HTERT RPE-1 (cell line): Measurements from ENCODE around the gene ADGRL3.
"Not testable (repeated sequence)": the region's sequence is repeated elsewhere in the genome, so short reads cannot be mapped to it uniquely, and the experiment has no call there.

Experiments used
- in situ Hi-C: fragments of 300-500 bp; cut with MboI; formaldehyde crosslinking; loops from 4 replicates; pipeline ENCODE4 v1.14.3; 2020; ENCODE audit warnings: low sequenced_read_pairs

Gene ADGRL3

GRCh38 chr4:61336488-61336887, 136.4 kb downstream of the ADGRL3 start:
- in situ Hi-C loops: no loop called here

- in situ Hi-C loops: no loop called here
Measured at GRCh38 chr4:61336916-61337315, 136.8 kb downstream of the ADGRL3 start.

DNA sequence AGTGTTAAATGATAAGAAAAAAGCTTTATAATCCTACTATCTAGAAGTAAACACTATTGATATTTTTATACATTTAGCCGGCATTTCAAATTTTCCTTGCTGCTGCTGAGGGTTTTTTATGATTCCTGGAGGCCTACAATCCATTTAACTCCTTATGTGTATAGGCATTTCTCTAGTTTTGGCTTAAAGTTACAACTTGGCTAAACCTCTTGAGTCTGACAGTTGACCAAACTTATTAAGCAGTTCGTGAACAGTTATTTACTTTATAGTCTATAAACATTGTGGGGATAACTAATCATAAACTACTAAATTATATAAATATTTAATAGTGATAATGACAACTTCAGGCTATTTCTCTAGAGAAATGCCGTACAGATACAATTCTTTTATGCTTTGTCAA, 141.9 kb downstream of the ADGRL3 start:
- in situ Hi-C loops: no loop called here

GRCh38 chr4:61350932-61351331, 150.8 kb downstream of the ADGRL3 start:
- in situ Hi-C loops: no loop called here

DNA sequence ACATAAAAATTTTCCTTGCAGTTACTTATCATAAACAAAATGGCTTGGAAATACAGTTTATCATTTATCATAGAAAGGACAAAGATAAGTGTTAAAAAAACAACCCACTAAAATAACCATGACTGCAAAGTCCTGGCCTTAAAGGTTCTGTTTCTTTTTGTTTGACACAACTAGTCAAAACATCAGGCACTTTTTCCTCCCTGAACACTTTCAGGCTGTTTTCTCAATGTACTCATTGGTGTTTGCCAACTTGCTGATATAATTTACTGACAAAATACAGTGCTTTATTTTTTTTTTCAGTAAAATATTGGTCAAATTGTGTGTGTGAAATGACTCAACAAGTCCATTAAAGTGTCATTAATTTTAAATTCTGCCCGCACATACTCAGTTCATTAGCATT, 156.6 kb downstream of the ADGRL3 start:
- in situ Hi-C loops: no loop called here

- in situ Hi-C loops: no loop called here
Measured at GRCh38 chr4:61359301-61359700, 159.2 kb downstream of the ADGRL3 start.

DNA sequence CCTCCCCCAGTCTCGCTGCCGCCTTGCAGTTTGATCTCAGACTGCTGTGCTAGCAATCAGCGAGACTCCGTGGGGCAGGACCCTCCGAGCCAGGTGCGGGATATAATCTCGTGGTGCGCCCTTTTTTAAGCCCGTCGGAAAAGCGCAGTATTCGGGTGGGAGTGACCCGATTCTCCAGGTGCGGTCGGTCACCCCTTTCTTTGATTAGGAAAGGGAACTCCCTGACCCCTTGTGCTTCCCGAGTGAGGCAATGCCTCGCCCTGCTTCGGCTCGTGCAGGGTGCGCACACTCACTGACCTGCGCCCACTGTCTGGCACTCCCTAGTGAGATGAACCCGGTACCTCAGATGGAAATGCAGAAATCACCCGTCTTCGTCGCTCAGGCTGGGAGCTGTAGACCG, 172.7 kb downstream of the ADGRL3 start:
- in situ Hi-C loops: not testable (repeated sequence)

GRCh38 chr4:61373901-61374440, 173.8 kb downstream of the ADGRL3 start:
- in situ Hi-C loops: no loop called here

DNA sequence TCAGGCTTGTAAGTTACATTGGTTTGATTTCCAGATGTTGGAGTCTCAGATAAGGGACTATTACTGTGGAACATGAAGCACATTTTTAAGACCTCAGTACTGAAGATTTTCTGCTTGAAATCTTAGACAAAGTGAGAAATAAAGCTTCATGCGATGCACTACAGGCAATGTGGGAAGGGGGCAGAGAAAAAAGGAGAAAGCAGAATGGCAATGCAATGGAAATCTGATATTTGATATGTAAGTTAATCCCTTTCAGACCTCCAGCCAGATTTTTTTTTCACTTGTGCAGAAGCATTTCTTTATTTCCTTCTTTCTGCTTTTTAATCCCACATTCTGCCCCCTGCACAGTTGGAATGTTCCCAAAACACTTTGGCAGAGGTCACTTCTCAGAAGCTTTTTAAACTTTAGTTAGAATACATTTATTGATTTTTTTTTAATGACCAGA, 174.3 kb downstream of the ADGRL3 start:
- in situ Hi-C loops: no loop called here

DNA sequence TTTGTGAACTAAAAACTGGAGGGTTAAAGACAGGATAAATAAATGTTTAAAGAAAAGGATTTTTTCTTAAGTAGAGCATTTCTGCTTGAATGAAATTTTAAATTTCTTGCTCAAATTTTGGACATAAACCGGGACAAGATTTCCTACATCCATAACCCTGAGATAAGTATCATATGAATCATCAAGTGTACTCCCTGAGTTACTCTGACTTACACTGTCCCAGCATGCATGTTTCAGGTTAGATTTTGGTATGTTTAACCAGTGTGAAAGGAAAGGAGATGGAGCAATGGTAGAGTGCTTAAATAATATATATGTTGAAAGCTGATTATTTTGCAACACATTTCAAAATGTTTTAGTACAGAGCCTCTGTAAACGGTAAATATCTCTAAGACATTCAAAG, 175.2 kb downstream of the ADGRL3 start:
- in situ Hi-C loops: no loop called here

GRCh38 chr4:61376301-61376700, 176.2 kb downstream of the ADGRL3 start:
- in situ Hi-C loops: no loop called here

- in situ Hi-C loops: no loop called here
Measured at GRCh38 chr4:61379406-61379805, 179.3 kb downstream of the ADGRL3 start.

DNA sequence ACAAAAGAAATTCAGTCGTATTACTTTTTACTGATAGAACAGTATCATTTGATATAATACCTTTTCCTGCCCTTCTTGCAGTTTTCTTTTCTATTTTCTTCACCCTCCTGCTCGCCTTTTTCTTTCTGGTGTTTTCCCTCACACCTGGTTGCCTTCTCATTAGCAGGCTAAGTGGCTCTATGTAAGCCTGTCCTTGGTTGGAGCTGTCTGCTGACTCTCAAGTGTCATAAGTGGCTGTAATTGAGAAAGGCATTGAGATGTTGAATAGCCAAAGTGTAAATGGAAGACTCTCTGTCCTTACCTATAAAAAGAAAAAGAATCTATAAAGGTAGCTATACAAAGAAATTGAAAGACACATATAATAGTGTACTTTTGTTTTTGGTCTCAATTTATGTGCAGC, 180.7 kb downstream of the ADGRL3 start:
- in situ Hi-C loops: no loop called here

DNA sequence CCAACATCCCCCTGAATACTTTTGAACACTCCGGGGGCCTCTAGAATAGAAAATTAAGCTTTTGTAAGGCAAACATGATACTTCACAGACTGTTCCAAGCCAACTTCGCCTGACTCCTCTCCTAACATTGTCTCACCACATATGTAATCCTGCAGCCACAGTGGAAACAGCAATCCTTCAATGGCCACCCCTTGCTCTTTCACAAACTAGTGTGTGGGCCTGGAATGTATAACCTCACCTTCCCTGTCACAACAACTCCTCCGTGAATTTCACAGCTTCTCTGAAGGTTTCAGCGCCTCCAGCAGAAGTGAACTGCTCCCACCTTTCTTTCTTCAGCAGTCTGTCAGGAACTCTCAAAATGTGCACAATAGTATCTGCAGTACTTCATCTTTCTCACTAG, 185.1 kb downstream of the ADGRL3 start:
- in situ Hi-C loops: no loop called here

GRCh38 chr4:61387372-61387771, 187.2 kb downstream of the ADGRL3 start:
- in situ Hi-C loops: not testable (repeated sequence)

- in situ Hi-C loops: no loop called here
Measured at GRCh38 chr4:61389640-61390039, 189.5 kb downstream of the ADGRL3 start.

DNA sequence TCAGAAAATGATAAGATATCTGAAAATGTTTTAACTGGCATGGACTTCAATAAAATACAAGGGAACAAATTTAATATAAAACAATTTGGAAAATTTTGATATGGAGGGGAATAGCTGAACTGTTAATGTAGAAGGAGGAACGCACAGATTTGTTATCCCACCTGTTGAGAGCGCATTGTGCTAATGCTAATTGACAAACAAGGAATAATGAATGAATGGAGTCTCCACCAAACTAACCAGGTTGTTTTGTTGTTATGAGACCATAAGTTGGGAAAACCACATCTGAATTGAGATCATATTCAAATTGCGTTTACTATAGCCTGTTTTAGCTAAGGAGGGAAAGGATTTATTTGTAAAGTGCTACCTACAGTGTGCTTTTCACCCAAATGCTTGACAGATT, 195.6 kb downstream of the ADGRL3 start:
- in situ Hi-C loops: no loop called here

DNA sequence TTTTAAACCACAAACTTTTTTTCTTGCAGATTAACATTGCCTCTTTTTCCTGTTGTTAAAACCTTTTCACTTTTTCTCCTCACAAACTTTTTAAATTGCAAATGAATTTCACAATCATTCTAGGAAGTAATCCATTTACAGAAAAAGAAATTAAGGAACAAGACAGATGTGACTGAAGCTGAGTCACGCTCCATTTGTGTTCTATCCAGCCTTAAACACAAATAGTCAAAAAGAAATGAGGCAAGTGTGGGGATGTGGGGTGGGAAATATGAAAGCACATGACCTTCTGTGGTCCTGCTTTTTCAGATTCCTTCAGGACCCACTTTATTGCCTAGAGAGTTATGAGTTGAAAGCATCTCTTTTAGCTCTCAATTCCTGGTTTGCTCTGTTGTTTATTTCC, 197.0 kb downstream of the ADGRL3 start:
- in situ Hi-C loops: no loop called here

GRCh38 chr4:61400439-61401038, 200.4 kb downstream of the ADGRL3 start:
- in situ Hi-C loops: no loop called here

GRCh38 chr4:61401771-61402170, 201.6 kb downstream of the ADGRL3 start:
- in situ Hi-C loops: no loop called here

GRCh38 chr4:61405307-61405706, 205.2 kb downstream of the ADGRL3 start:
- in situ Hi-C loops: no loop called here

DNA sequence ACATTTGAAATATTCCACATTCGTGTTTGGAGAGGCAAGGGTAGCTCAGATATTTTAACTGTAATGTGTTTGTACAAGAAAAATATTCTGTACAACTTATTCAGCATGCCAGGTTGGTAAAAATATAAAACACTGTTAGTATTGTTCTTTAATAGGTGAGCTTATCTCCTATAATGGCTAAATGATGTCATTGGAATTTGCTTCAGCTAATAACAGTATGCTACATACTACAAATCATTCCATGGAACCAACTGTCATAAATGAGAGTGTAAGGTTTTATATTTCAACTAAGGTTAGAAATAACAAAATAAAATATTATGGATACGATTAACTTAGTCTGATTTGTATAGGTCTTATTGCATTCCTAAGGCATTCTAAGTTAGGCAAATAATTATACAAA, 206.6 kb downstream of the ADGRL3 start:
- in situ Hi-C loops: no loop called here
